Endothelial cell of umbilical vein (primary cell): Measurements from ENCODE around the gene AADACL4. TPM values are rescaled to one million over a fixed set of nuclear protein-coding genes. Genes with fewer than 3 reads are reported as not detected.
A peak's percentile ranks its signal among the peaks of the same experiment; 100 is the strongest.

Experiments used
- BruUV-seq: library from RNA; stranded (reverse); fragments of 400-500 nt; replicated peaks from 2 replicates; lab custom pipeline; 2021; lab: Mats Ljungman, UMichigan
- CTCF ChIA-PET: fragments of 300-600, 350-600 bp; sonication (Branson Sonifier 250); formaldehyde crosslinking; loops from one replicate; lab custom pipeline; 2021; ENCODE audit warnings: antibody characterized with exemption, inconsistent platforms; lab: Charles Lee
- POLR2A ChIA-PET: fragments of 300-600, 350-600 bp; sonication (Branson Sonifier 250); formaldehyde crosslinking; loops from one replicate; lab custom pipeline; 2021; ENCODE audit warnings: antibody characterized with exemption, inconsistent platforms; lab: Charles Lee
- DNase-seq: peaks from one replicate; pipeline ENCODE4 v3.0.0-alpha.2; 2011; ENCODE audit warnings: low read depth, low spot score
- FAIRE-seq: peaks from 2 replicates; lab custom pipeline; 2011; peaks lifted over from hg19 to GRCh38; lab: Jason Lieb, UNC
- H2AFZ ChIP-seq: 2 replicates; pipeline ENCODE4 v1.6.0; 2012; ENCODE audit warnings: low read depth, low read length, control low read depth, inconsistent platforms
- H3K27ac ChIP-seq: 2 replicates; pipeline ENCODE4 v1.5.1; 2011; ENCODE audit warnings: low read depth, mild to moderate bottlenecking, control low read depth, low read length, moderate library complexity; ENCODE audit not compliant: insufficient read depth
- H3K27me3 ChIP-seq, 2 experiments: 2 replicates each; pipeline versions ENCODE4 v1.6.0 to v1.6.1; 2011; ENCODE audit warnings: low read length in 2 of 2, mixed read lengths in 1 of 2; ENCODE audit not compliant: control insufficient read depth in 2 of 2, insufficient read depth in 2 of 2
- H3K36me3 ChIP-seq, 2 experiments: 2 replicates in 1 of 2; 3 replicates in 1 of 2; pipeline ENCODE4 v1.5.1; 2011; ENCODE audit warnings: low read length in 2 of 2, mild to moderate bottlenecking in 1 of 2, moderate library complexity in 1 of 2; ENCODE audit not compliant: control insufficient read depth in 2 of 2, insufficient read depth in 2 of 2; ENCODE audit errors: extremely low read depth in 1 of 2
- H3K4me1 ChIP-seq: 3 replicates; pipeline ENCODE4 v1.5.1; 2011; ENCODE audit warnings: mild to moderate bottlenecking, low read length; ENCODE audit not compliant: control insufficient read depth, insufficient read depth; ENCODE audit errors: extremely low read depth
- H3K4me2 ChIP-seq: 2 replicates; pipeline ENCODE4 v1.6.1; 2011; ENCODE audit warnings: low read length, control low read depth, mixed read lengths; ENCODE audit not compliant: insufficient read depth
- H3K4me3 ChIP-seq, 3 experiments: fragments of 200-600 bp in 1 of 3; sonication (generic), shearing (Covaris generic) in 1 of 3; replicated peaks in 1 of 3; 2 replicates each; pipeline ENCODE4 v1.5.1; 2011 to 2016; ENCODE audit warnings: control low read depth in 3 of 3, low read length in 3 of 3, mild to moderate bottlenecking in 2 of 3, inconsistent platforms in 1 of 3, low read depth in 1 of 3, moderate library complexity in 1 of 3; ENCODE audit not compliant: insufficient read depth in 1 of 3
- H3K79me2 ChIP-seq: 2 replicates; pipeline ENCODE4 v1.6.0; 2012; ENCODE audit warnings: low read length, inconsistent platforms; ENCODE audit not compliant: control insufficient read depth, insufficient read depth
- H3K9ac ChIP-seq: replicated peaks from 2 replicates; pipeline ENCODE3; 2011; ENCODE audit warnings: low read length, control low read depth; ENCODE audit not compliant: insufficient read depth; ENCODE audit errors: extremely low read depth
- H3K9me1 ChIP-seq: replicated peaks from 3 replicates; pipeline ENCODE4 v1.6.0; 2011; ENCODE audit warnings: mild to moderate bottlenecking, low read length; ENCODE audit not compliant: control insufficient read depth, insufficient read depth; ENCODE audit errors: extremely low read depth
- H3K9me3 ChIP-seq: replicated peaks from 2 replicates; pipeline ENCODE4 v1.5.1; 2012; ENCODE audit warnings: low read length, inconsistent platforms; ENCODE audit not compliant: control insufficient read depth, insufficient read depth
- H4K20me1 ChIP-seq: replicated peaks from 2 replicates; pipeline ENCODE3; 2011; ENCODE audit warnings: mild to moderate bottlenecking, low read length; ENCODE audit not compliant: control insufficient read depth, insufficient read depth; ENCODE audit errors: extremely low read depth
- CTCF ChIP-seq, 2 donors: IDR thresholded peaks; 1 replicate in 1 of 2; 2 replicates in 1 of 2; pipeline ENCODE4 v1.5.1; 2011; ENCODE audit warnings: low read length in 2 of 2, mild to moderate bottlenecking in 2 of 2, moderate library complexity in 2 of 2, control low read depth in 1 of 2, inconsistent platforms in 1 of 2, low read depth in 1 of 2; ENCODE audit not compliant: insufficient read depth in 1 of 2; ENCODE audit errors: extremely low read depth in 1 of 2
- FOS ChIP-seq: IDR thresholded peaks from 2 replicates; pipeline ENCODE4 v1.6.1; 2011; ENCODE audit warnings: mild to moderate bottlenecking, low read length, moderate library complexity, borderline replicate concordance; ENCODE audit not compliant: insufficient read depth
- GATA2 ChIP-seq: IDR thresholded peaks from 2 replicates; pipeline ENCODE4 v1.7.0; 2011; ENCODE audit warnings: low read depth, mild to moderate bottlenecking, moderate library complexity, mixed read lengths, low read length; ENCODE audit not compliant: insufficient read length, insufficient read depth
- JUN ChIP-seq: IDR thresholded peaks from 2 replicates; pipeline ENCODE4 v1.6.1; 2011; ENCODE audit warnings: borderline replicate concordance, low read depth; ENCODE audit not compliant: insufficient read length, insufficient read depth
- MAX ChIP-seq: IDR thresholded peaks from 2 replicates; pipeline ENCODE4 v1.6.1; 2011; ENCODE audit not compliant: insufficient read depth, insufficient read length
- POLR2A ChIP-seq: IDR thresholded peaks from 2 replicates; pipeline ENCODE4 v1.6.1; 2012; ENCODE audit warnings: low read depth, mild to moderate bottlenecking, control low read depth, low read length
- POLR2AphosphoS5 ChIP-seq: IDR thresholded peaks from 2 replicates; pipeline ENCODE4 v1.6.1; 2012; ENCODE audit warnings: low read depth, mild to moderate bottlenecking, control low read depth, low read length, moderate library complexity; ENCODE audit not compliant: insufficient read depth
- dilution Hi-C: fragments of 300-500 bp; cut with MboI; formaldehyde crosslinking; loops from one replicate; pipeline ENCODE4 v1.15.0; 2019; ENCODE audit warnings: low sequenced_read_pairs; ENCODE audit not compliant: extremely low pct_ligation_motif_present
- intact Hi-C: fragments of 100-400 bp; cut with micrococcal nuclease; formaldehyde crosslinking; loops from one replicate; pipeline ENCODE4 v1.10.0; 2022
- polyA plus RNA-seq, 4 experiments: library from polyadenylated mRNA; depleted of rRNA in 3 of 4; stranded (reverse) in 3 of 4; unstranded in 1 of 4; fragments of >200 nt; gene quantifications; 2 replicates each; pipeline versions ENCODE4 v1.2.1 to v1.2.3, GENCODE V29; 2011 to 2012; ENCODE audit warnings: missing spikeins in 1 of 4
- total RNA-seq: library from RNA; stranded (reverse); gene quantifications from 2 replicates; pipeline ENCODE4 v1.2.3, GENCODE V29; 2021

The AADACL4 gene
- total and polyA plus RNA-seq, 2 donors (not counting 3 experiments of a cell fraction or from before 2014, with no cell fraction given): not detected

- Histone ChIP-seq H2AFZ (no peak overlapping the region), H4K20me1 (no peaks in the 10 kb centered on the region), H3K27me3 (no peaks in the 10 kb centered on the region), H3K9me3 (no peaks in the 10 kb centered on the region), H3K4me1 (peaks cover 28% of the 10 kb centered on the region), H3K9ac (peak overlapping the region; percentile 85), H3K36me3 (peaks cover 0 to 5% of the 10 kb centered on the region in 2 experiments), H3K9me1 (no peaks in the 10 kb centered on the region), H3K4me2 (peak overlapping the region; percentile 35), H3K4me3 (no peak overlapping the region), H3K27ac (peak overlapping the region; percentile 93), H3K79me2 (no peaks in the 10 kb centered on the region)
- intact Hi-C loops: loop anchor here (1.0 to 5.0 kb wide), 6 partner anchors 8 to 189 kb away; no protein-coding TSS in a partner anchor
- dilution Hi-C loops: no loop called here
- FAIRE-seq (peak; percentile 80), DNase-seq (peak; percentile 96)
- ChIA-PET CTCF (interaction anchor here (0.8 to 2.0 kb wide), 12 partner anchors 10 to 260 kb away, joined by 3 to 16 read pairs (median 4); partner anchors contain the start of gene DHRS3), POLR2A (interaction anchor here (0.6 to 1.6 kb wide), 3 partner anchors 22 to 667 kb away, joined by 4 to 9 read pairs (median 5); partner anchors contain the start of gene DHRS3)
- BruUV-seq: TSS peak; percentile 58
- TF ChIP-seq GATA2 (peak; percentile 14), POLR2A (peak; percentile 12), JUN (no peak), CTCF (IDR thresholded peaks at IDR 0.05; ENCODE audit: extremely low read depth in 1 of 2, insufficient read depth in 1 of 2, low read depth in 1 of 2, low read length in 2 of 2) (no peak), POLR2AphosphoS5 (peak; percentile 63), MAX (peak; percentile 35), FOS (peak; percentile 41)
Measured at GRCh38 chr1:12596007-12596821, 47.7 kb upstream of the AADACL4 start.
